ENCODE data around the gene DST. TPM values are rescaled to one million over a fixed set of nuclear protein-coding genes. Genes with fewer than 3 reads are reported as not detected.

DST gene
- total RNA-seq, 2 experiments from 2014 or later, result 5.7 to 5.9 TPM

DNA sequence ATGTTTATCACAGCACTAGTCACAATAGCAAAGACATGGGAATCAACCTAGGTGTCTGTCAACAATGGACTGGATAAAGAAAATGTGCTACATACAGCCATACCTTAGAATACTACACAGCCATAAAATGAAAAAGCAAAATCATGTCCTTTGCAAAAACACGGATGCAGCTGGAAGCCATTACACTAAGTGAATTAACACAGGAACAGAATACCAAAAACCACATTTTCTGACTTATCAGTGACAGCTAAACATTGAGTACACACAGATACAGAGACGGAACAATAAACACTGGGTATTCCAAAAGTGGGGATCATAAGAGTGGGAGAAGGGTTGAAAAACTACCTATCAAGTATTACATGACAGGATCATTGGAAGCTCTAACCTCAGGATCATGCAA, 43.3 kb upstream of the DST start:
- ChIA-PET CTCF (no interaction called here), POLR2A (no interaction called here)
- TF ChIP-seq, protein P1, sequence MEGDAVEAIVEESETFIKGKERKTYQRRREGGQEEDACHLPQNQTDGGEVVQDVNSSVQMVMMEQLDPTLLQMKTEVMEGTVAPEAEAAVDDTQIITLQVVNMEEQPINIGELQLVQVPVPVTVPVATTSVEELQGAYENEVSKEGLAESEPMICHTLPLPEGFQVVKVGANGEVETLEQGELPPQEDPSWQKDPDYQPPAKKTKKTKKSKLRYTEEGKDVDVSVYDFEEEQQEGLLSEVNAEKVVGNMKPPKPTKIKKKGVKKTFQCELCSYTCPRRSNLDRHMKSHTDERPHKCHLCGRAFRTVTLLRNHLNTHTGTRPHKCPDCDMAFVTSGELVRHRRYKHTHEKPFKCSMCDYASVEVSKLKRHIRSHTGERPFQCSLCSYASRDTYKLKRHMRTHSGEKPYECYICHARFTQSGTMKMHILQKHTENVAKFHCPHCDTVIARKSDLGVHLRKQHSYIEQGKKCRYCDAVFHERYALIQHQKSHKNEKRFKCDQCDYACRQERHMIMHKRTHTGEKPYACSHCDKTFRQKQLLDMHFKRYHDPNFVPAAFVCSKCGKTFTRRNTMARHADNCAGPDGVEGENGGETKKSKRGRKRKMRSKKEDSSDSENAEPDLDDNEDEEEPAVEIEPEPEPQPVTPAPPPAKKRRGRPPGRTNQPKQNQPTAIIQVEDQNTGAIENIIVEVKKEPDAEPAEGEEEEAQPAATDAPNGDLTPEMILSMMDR (IDR thresholded peaks at IDR 0.05), result no peak
- no peak for DNase-seq
- Mint-ChIP-seq H3K4me3 (no peak overlapping the region), H3K9me3 (no peaks in the 10 kb centered on the region), H3K27me3 (peaks cover 5% of the 10 kb centered on the region), H3K27ac (no peak overlapping the region), H3K36me3 (ENCODE audit: low read depth) (no peaks in the 10 kb centered on the region), H3K4me1 (ENCODE audit: low read depth) (no peaks in the 10 kb centered on the region)
- intact Hi-C loops (cut with DNase I, micrococcal nuclease), result no loop called here
- no peak for ATAC-seq (ENCODE audit: poor library complexity)
- Histone ChIP-seq H3K4me3 (ENCODE audit: low read length) (no peak overlapping the region), H3K36me3 (ENCODE audit: insufficient read depth, low read length) (no peaks in the 10 kb centered on the region), H3K9me3 (ENCODE audit: control insufficient read depth in 1 of 2, insufficient read depth in 1 of 2, low read length in 2 of 2) (no peaks in the 10 kb centered on the region), H3K4me1 (ENCODE audit: insufficient read depth, low read length) (no peaks in the 10 kb centered on the region), H3K27me3 (ENCODE audit: control insufficient read depth in 1 of 2, insufficient read depth in 2 of 2, low read length in 2 of 2) (no peaks in the 10 kb centered on the region), H3K27ac (ENCODE audit: low read depth in 1 of 2, low read length in 2 of 2) (no peak overlapping the region)

DNA sequence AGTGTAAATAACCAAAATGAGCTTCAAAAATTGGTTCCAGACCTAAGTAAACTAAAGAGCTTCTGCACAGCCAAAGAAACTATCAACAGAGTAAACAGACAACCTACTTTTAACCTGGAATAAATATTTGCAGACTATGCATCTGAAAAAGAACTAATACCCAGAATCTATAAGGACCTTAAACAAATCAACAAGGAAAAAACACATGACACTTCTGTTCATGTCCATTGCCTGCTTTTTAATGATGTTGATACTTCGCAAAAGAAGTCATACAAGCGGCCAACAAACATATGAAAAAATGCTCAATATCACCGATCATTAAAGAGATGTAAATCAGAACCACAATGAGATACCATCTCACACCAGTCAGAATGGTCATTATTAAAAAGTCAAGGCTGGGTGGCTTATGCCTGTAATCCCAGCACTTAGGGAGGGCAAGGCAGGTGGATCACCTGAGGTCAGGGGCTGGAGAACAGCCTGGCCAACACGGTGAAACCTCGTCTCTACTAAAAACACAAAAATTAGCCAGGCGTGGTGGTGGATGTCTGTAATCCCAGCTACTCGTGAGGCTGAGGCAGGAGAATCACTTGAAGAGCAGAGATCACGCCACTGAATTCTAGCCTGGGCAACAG, 42.5 kb upstream of the DST start:
- H3K27ac ChIP-seq (ENCODE audit: low read depth in 1 of 2, low read length in 2 of 2), result no peak overlapping the region
- Mint-ChIP-seq H3K27me3 (peaks cover 5% of the 10 kb centered on the region), H3K36me3 (ENCODE audit: low read depth) (no peaks in the 10 kb centered on the region), H3K27ac (no peak overlapping the region), H3K9me3 (no peaks in the 10 kb centered on the region), H3K4me1 (ENCODE audit: low read depth) (no peaks in the 10 kb centered on the region), H3K4me3 (no peak overlapping the region)
- TF ChIP-seq, protein P1 (IDR thresholded peaks at IDR 0.05), result no peak
- H3K27me3 ChIP-seq (ENCODE audit: control insufficient read depth in 1 of 2, insufficient read depth in 2 of 2, low read length in 2 of 2), result no peaks in the 10 kb centered on the region
- DNase-seq (no peak), ATAC-seq (ENCODE audit: poor library complexity) (no peak)
- H3K4me1 ChIP-seq (ENCODE audit: insufficient read depth, low read length), result no peaks in the 10 kb centered on the region
- ChIA-PET CTCF (no interaction called here), POLR2A (no interaction called here)
- no peaks in the 10 kb centered on the region for H3K9me3 ChIP-seq (ENCODE audit: control insufficient read depth in 1 of 2, insufficient read depth in 1 of 2, low read length in 2 of 2)
- intact Hi-C loops (cut with DNase I, micrococcal nuclease), result no loop called here
- H3K36me3 ChIP-seq (ENCODE audit: insufficient read depth, low read length), result no peaks in the 10 kb centered on the region
- H3K4me3 ChIP-seq (ENCODE audit: low read length), result no peak overlapping the region

DNA sequence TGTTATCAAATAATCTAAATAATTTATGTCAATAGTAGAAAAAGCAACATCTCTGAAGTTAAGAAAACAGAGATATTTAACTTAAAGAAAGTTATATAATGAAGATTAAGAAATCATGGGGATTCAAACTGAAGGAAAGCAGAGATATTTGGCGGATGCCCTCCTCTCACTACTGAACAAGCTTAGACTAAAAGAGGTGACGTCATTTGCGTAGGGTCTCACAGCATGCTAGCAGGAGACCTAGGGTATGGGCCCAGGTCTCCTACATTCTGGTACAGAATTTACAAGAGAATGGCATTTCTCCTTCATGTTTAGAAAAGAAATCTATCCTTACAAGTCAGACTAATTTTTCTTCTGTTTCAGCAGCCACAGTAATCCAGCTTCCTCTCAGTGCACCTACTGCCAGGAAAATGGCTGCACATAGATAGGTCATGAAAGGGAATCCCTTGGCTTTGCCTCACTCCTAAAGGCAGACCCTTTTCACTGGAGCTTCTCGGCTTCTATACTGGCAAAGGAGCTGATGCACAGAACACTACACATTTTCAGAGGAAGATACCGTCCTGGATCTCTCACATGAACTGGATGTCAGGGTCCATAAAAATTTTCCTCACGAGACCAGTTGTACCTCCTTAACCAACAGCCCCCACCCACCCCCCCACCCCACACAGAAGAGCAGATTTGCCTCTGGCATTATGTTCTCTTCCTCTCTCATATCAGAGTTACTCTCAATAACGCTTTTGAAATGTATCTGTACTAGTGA, 41.8 kb upstream of the DST start:
- no peak overlapping the region for H3K4me3 ChIP-seq (ENCODE audit: low read length)
- ChIA-PET POLR2A (no interaction called here), CTCF (no interaction called here)
- H3K27me3 ChIP-seq (ENCODE audit: control insufficient read depth in 1 of 2, insufficient read depth in 2 of 2, low read length in 2 of 2), result no peaks in the 10 kb centered on the region
- no peaks in the 10 kb centered on the region for H3K4me1 ChIP-seq (ENCODE audit: insufficient read depth, low read length)
- Mint-ChIP-seq H3K9me3 (no peaks in the 10 kb centered on the region), H3K4me3 (no peak overlapping the region), H3K4me1 (ENCODE audit: low read depth) (no peaks in the 10 kb centered on the region), H3K27me3 (peaks cover 5% of the 10 kb centered on the region), H3K27ac (no peak overlapping the region), H3K36me3 (ENCODE audit: low read depth) (no peaks in the 10 kb centered on the region)
- no peaks in the 10 kb centered on the region for H3K36me3 ChIP-seq (ENCODE audit: insufficient read depth, low read length)
- TF ChIP-seq, protein P1 (IDR thresholded peaks at IDR 0.05), result no peak
- intact Hi-C loops (cut with DNase I, micrococcal nuclease), result no loop called here
- no peak overlapping the region for H3K27ac ChIP-seq (ENCODE audit: low read depth in 1 of 2, low read length in 2 of 2)
- H3K9me3 ChIP-seq (ENCODE audit: control insufficient read depth in 1 of 2, insufficient read depth in 1 of 2, low read length in 2 of 2), result no peaks in the 10 kb centered on the region
- ATAC-seq (ENCODE audit: poor library complexity) (no peak), DNase-seq (no peak)

Measured in CD4-positive, alpha-beta T cell (primary cell).